Gastroesophageal sphincter (tissue), 3 donors: ENCODE measurements around the gene NTMT2.

Experiments used
- POLR2A ChIP-seq, 2 donors: fragments of 450-650 bp; IDR thresholded peaks; one replicate each; pipeline ENCODE4 v1.6.1; 2017; ENCODE audit warnings: antibody characterized with exemption in 2 of 2, mild to moderate bottlenecking in 2 of 2, moderate library complexity in 1 of 2
- POLR2AphosphoS5 ChIP-seq: sonication (generic); formaldehyde crosslinking; IDR thresholded peaks from one replicate; pipeline ENCODE4 v1.6.1; 2017; ENCODE audit warnings: antibody characterized with exemption
- TF ChIP-seq, protein P1 (sequence below), 4 experiments: fragments of 200-600 bp in 2 of 4; fragments of 450-650 bp in 2 of 4; sonication (generic) in 1 of 4; IDR thresholded peaks; one replicate each; pipeline ENCODE4 v1.5.1; 2017 to 2019; ENCODE audit warnings: antibody characterized with exemption in 4 of 4, mild to moderate bottlenecking in 2 of 4, moderate library complexity in 2 of 4

DNA sequence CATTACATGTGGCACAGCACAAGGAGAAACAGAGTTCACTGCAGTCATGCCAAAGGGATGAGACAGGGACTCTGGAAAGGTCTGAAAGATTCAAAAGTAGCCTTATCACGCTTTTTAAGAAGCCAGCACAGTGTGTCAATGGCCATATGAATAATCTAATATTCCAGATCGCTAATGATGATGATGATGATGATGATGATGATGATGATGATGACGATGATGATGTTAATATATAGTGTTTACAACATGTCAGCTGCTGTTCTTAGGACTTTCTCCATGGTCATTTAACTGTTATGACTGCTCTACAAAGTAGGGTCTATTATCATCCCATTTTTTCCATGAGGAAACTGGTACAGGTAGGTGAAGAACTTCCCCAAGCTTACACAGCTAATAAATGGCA lies 64.4 kb downstream of the NTMT2 start:
- TF ChIP-seq POLR2A (IDR thresholded peaks at IDR 0.05) (no peak), POLR2AphosphoS5 (no peak)
- TF ChIP-seq, protein P1, sequence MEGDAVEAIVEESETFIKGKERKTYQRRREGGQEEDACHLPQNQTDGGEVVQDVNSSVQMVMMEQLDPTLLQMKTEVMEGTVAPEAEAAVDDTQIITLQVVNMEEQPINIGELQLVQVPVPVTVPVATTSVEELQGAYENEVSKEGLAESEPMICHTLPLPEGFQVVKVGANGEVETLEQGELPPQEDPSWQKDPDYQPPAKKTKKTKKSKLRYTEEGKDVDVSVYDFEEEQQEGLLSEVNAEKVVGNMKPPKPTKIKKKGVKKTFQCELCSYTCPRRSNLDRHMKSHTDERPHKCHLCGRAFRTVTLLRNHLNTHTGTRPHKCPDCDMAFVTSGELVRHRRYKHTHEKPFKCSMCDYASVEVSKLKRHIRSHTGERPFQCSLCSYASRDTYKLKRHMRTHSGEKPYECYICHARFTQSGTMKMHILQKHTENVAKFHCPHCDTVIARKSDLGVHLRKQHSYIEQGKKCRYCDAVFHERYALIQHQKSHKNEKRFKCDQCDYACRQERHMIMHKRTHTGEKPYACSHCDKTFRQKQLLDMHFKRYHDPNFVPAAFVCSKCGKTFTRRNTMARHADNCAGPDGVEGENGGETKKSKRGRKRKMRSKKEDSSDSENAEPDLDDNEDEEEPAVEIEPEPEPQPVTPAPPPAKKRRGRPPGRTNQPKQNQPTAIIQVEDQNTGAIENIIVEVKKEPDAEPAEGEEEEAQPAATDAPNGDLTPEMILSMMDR (IDR thresholded peaks at IDR 0.05), result no peak
